NCI-H2081 (cell line): ENCODE measurements around the gene CTSD.

Source experiments
- DNase-seq, 2 experiments: peaks; one replicate each; lab custom pipeline; 2025; lab: John Stamatoyannopoulos, UW

The CTSD gene

DNA sequence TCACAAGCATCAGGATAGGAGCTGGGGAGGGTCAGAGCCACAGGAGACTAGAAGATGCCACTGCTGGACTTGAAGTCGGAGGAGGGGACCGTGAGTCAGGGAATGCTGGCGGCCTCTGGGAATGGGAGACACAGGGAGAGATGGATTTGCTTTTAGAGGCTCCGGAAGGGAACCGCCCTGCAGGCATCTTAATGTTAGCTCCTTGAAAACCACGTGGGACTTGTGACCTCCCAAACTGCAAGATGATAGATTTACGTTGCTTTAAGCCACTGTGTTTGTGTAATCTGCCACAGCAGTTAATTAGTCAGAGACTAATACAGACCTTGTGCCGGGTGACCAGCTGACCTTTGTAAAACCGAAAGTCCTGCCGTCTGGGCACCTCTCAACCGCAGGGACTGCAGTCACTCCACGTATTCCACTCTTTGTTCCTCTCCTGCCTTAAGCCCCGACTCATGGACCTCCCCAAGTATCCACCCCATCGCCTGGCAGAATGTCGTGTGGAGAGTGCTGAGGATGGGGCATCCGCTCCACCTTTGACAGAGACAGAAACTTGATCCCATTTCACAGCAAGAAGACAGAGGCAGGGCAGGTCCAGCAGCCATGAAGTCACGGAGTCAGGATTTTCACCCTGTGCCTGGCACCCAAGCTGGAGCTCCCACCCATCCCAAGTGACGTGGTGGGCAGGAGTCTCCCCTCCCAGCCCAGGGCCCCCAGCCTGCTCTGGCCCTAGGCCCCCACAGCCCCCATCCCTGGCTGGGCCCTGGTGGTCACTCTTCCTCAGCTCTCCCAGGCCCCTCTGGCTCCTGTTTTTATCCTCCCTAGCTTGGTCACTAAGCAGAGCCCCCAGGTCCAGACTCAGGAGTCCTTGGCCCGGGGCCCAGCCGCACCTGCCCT is 19.4 kb upstream of the CTSD start:
- DNase-seq = no peak

DNA sequence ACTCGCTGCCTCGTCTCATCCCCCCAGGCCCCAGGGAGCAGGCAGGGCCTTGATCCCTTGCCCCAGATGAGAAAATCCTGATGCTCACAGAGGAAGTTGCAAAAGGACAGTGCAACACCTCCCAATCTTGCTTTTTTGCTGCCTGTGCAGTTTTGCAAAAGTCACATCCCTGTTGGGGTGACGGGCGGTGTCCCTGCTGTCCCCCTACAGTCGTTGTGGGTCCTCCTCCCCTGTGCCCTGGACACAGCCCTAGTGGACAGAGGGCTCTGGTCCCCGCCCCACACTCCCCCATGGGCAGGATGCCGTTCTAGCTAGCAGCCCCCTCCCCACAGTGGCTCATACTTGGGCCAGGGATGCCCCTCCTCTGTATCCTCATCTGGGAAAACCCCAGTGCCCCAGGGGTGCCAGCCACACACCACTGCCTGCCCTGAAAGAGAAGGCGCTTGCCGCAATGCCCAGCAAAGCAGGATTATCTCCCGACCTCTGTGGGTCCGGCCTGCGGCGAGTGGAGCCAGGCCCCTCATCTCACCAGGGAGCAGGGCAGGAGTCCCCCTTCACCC is 18.4 kb upstream of the CTSD start:
- DNase-seq = no peak

DNA sequence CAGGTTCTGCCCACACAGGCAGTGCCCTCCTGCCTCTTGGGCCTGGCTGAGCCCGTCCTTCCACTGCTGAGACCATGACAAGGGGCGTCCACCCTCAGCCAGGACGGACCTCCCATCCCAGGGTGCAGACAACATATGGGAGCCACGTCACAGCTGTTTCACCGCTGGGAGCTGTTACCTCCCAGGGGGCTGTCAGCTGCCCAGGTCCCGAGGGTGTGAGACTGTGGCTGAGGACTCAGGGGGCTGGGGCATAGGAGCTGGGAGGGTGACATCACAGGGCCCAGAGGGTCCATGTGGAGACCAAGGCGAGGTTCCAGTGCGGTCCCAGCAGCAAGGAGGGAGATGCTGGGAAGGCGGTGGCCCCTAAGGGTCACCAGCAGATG is 17.9 kb upstream of the CTSD start:
- no peak for DNase-seq

DNA sequence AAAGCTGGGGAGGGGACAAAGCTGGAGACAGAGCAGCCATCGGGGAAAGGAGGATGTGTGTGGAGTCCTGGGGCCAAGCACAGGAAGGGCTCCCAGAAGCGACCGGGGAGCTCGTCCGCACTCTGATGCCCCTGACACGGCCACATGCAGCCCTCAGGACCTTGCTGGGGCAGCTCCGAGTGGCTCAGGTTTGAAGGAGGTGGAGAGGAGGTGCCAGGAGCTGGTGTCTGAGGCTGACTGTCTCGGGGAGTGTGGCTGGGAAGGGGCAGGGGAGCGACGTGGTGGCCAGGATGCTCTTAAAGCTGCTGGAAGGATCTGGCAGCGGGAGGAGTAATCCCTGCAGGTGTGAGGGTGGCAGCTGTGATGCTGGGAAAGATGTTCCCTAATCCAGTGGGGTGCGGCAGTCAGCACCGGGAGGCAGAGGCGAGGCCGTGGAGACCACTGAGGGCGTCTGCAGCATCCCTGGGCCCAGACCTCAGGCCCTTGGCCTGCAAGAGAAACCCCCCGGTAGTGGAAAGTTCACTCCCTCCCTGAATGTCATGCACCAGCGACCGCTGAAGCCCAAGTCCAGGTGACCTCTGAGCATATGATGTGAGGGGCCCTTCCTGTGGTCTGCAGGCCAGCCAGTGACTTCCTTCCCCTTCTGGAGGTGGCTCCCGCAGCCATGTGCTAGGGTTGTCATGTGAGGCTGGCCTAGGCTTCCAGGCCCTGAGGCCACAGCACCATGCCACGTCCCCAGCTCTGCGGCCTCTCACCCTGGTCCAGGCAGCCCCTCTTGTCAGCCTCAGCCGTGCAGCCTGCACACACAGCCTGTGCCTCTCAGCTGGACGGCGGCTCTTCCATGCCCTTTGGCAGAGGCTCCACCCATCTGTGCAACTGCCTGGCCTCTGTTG is 17.2 kb upstream of the CTSD start:
- no peak for DNase-seq

DNA sequence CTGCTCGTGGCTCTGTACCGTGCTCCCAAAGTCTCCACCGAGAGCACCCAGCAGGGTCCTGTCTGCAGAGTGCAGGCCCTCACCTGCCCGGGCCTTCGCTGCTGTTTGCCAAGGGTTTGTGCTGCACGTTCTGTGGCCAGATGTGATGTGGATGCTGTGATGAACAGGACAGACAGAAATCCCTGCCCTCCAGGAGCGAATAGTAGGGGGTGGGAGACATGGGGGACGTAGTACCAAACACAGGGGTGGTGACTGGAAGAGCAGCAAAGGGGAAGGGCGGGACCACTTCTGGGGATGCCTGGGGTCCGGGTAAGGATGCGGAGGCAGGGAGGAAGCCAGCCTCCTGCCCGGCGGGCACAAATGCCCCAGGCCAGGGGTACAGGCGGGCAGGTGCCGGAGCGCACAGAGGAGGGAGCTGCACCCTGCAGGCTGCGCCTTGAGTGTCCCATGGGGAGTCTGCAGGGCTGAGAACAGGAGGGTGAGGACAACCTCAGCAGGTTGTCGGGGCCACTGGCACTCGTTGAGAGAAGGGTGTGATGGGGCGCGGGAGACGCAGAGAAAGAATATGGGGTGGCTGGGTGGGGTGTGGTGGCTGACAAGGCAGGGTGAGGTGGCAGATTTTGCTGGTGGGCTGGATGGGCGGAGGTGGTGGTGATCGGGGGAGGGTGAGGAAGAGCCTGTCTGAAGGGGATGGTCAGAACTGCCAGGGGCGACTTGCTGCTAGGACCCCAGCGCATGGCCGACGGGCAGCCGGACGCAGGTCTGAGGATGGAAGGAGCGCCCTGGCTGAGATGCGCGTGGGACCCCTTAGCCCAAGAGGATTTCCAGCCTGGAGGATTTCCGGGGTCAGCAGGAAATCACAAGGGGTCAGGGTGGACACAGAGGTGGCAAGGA is 16.3 kb upstream of the CTSD start:
- no peak for DNase-seq

DNA sequence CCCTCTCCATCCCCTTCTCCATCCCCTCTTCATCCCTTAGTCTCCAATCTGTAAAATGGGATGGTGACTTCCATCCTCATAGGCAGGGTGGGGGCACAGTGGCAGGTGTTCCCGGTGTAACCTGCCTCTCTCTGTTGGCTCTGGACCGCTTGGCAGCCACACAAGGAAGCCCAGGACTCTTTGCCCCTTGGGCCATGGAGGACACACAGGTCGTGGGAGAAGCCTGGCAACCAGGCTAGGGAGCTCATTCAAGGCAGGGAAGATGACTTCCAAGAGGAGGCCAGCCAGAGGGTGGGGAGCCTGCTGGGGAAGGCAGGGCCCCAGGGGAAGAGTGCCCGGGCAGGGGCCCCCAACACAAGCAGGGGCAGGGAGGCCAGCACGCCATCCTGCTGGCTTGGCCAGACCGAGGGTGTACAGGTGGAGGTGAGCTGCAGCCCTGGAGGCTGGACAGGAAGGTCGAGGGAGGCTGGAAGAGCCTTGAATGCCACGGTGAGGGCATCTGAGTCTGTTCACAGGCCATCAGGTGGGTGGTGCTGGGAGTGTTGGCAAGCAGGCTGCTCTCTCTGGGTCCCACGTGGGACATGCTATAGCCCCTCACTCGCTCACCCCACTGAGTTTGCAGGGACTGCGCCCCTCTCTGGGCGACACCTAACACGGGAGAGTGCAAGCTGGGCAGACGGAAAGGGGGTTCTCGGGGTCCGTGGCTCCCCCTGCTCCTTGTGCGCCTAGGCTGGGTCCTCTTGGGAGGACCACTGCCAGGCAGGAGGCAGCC is 15.5 kb upstream of the CTSD start:
- no peak for DNase-seq

DNA sequence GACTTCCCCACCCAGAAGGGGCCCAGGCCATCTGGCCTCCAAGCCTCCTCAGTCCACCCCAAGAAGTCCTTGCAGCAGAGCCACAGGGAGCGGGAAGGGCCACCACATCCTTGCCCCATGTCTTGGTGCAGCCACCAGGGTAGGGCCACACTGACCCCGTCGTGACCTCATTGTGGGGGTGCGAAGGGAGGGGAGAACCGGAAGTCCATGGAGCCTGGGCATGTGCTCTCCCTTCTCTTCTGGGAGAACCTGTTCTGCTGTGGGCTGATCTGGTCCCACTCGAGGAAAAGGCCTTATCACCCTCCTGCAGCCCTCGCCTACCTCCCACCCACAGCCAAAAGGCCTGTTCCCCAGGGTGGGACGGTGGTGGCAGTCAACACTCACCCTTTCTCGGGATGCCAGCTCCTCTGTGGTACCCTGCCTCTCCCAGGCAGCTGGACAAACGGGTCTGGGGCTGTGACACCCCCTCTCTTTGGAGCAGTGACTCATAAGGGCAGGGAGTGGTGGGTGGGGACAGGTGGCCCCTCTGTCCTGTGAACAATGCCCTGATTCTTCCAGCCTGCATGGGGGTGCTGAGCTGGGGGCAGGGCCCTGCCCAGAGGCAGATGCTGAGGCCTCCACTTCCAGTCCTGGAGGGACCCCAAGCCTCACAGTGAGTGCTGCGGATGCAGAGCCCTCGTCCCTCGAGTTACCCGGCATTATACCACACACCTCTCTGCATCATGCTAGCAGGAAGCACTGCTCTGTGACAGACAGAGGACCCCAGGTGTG is 14.6 kb upstream of the CTSD start:
- no peak for DNase-seq

DNA sequence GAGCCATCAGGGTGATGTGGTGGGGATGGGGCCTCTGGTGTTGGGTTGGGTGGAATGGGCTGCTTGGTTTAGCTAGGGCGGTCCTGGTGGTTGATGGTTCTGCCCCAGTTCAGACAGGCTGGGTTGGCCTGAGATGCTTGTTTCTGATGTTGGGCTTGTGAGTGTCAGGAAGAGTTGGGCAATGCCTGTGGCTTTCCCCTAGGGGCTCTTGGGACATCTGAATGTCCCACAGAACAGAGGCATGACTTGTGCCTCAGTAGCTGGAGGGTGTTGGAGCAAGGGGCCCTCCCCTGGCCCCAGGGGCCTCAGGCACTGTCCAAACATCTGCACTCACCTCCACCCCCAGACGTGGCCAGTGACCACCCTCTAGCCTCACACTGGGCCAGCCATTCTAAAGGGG is 14.0 kb upstream of the CTSD start:
- no peak for DNase-seq

DNA sequence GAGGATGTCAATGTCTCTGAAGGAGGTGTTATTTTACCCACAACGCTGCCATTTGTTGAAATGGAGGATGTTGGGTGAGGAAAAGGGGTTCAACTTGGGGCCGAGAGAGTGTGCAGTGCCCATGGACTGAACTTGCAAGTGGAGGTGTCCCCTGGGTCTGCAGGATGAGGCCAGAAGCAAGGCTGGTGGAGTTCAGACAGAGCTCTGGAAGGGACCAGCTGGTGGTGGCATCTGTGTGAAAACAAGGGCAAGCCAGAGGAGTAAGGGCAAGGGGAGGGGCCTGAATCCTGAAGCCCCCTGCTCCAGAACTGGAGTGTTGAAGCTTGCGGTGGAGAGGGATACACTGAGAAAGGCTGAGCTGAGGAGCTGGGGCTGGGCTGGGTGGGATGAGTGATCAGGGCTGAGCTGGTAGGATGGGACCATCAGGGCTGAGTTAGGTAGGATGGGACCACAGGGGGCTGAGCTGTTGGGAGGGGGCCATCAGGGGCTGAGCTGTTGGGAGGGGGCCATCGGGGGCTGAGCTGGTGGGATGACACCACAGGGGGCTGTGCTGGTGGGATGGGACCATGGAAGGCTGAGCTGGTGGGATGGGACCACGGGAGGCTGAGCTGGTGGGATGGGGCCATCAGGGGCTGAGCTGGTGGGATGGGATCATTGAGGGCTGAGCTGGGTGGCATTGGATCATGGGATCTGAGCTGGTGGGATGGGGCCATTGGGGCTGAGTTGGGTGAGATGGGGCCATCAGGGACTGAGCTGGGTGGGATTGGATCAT is 13.4 kb upstream of the CTSD start:
- DNase-seq = no peak

DNA sequence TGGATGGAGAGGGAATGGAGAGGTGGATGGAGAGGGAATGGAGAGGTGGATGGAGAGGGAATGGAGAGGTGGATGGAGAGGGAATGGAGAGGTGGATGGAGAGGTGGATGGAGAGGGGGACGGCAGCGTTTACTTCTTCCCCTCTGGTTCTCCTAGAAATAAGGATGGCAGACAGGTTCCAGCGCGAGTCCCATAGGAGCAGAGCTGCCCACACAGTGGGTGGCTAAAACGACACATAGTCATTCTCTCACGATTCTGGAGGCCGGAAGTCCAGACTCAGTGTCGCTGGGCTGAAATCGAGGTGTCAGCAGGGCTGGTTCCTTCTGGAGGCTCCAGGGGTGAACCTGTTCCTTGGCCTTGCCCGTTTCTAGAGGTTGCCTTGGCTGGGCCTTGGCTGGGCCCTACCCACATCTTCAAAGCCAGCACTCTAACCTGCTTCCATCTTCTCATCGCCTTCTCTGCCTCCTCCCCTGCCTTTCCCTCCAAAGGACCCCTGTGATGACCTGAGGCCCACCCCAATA is 12.7 kb upstream of the CTSD start:
- DNase-seq = no peak

DNA sequence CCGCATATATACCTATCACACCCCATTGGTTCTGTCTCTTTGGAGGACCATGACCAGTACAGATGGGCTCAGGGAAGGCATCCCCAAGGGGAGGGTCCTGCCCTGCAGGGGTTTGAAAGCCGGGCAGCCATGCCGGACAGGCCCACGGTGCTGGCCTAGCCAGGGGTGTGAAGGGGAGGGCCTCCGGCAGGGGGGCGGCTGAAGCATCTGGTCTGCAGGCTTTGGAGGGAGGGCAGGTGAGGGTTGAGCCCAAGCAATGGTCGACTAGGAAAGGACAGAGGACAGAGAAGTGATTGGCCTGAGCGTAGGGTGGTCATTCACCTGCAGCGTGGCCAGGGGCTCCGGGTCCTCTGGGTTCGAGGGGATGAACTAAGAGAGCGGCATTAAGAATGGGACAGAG is 11.2 kb upstream of the CTSD start:
- no peak for DNase-seq

DNA sequence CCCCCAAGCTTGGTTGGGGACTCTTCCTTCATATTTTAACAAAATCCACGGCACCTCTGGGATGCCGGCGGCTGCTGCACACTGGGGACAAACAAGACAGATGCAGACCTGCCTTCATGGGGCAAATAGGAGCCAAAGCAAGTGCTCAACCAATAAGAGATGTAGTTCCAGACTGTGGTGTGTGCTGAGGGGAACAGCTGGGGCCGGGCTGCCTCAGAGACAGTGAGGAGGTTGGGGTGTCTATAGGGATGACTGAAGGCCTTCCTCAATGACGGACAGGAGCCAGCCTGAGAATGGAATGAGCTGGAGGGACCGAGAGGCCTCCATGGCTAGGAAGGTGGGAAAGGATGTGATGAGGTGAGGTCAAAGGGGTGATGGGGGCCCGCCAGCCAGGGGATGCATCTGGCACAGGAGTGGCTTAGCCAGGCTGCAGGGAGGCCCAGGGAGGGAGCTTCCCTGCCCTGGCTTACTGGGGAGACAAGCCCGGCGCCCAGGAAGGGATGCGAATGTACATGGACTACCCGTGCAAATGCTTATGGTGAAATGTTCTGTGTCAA is 10.3 kb upstream of the CTSD start:
- DNase-seq = no peak

DNA sequence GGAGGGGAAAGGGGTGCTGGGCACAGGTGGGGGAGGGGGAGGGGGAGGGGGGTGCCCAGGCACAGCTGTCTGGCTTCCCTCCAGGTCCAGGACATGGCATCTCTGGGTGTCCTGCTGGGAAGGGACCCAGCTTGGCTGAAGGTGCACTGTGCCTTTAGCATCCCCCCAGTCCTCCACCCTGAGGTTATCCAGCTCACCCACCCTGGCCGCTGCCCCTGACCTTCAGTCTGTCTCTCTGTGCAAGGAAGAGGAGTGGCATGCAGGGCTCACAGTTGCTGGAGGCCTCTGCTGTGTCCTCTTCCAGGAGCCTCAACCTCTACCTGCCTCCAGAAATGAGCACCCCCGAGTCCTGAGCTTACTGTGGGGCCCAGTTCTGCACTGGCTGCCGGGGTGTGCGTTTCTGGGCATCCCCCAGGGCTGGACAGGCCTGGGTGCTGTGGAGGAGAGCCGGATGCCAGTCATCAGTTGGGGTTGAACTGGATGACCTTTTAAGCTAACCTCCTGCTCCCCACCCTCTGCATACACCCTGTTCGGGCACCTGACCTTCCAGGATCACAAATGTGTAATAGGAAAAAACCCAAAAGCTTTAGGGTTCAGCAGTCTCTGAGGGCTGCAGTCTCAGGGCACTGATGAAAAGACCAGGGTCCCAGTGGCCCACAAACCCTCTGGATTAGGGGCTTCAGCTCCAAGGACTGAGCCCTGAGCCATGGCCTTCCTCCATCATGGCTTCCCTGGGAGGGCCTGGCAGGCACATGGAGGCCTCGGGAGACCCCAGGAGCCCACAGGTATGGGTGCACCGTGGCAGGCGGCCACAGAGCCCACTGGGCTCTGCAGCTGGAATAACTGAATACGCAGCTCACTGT is 9.6 kb upstream of the CTSD start:
- no peak for DNase-seq

DNA sequence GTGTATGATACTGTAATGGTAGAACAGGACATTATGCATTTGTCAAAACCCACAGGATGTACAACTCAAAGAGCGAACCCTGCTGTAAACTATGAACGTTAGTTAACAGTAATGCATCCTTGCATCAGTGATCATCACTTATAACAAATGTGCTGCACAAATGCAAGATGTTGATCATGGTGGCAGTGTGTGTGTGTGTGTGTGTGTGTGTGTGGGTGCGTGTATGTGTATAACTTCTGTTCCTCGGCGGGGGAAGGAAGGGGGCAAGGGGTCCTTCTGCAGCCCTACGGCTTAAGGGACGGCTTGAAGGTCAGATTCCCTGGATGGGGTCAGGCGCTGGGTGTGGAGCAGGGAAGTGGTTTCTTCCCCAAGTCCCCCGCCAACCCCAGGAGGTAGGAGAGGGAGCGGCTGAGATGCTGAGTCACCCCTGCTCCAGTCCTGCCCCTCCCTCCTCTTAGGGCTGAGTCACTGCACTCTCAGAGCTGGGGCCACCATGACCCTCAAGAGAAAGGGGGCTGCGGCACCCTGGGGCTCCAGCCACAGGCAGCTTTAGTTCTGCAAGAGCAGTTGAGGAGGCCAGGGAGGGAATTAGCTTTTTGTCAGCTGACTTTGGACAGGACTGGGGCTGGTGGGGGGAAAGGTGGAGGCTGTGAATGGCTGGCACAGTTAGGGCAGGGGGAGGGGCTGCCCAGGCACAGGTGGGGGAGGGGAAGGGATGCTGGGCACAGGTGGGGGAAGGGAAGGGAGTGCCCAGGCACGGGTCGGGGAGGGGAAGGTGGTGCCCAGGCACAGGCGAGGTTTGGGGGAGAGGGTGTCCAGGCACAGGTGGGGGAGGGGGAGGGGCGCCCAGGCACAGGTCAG is 8.8 kb upstream of the CTSD start:
- DNase-seq = no peak

DNA sequence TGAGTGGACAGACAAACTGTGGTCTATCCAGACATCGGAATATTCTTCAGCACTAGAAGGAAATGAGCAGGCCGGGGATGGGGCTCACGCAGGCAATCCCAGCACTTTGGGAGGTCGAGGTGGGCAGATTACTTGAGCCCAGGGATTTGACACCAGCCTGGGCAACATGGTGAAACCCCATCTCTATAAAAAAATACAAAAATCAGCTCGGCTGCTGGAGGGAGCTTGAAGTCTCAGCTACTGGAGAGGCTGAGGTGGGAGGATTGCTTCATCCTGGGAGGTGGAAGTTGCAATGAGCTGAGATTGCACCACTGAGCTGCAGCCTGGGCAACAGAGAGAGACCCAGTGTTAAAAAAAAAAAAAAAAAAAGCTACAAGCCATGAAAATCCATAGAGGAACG is 8.0 kb upstream of the CTSD start:
- no peak for DNase-seq

DNA sequence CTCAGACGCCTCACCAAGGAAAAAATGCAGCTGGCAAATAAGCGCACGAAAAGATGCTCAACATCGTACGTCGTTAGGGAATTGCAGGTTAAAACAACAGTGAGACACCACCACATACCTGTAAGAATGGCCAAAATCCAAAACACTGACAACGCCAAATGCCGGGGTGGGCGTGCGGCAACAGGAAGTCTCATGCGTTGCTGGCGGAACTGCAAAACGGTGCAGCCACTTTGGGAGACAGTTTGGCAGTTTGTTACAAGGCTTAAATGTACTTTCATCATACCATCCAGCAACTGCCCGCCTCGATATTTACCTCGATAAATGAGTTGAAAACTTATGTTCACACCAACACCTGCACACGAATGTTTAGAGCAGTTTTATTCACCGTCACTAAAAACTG is 7.5 kb upstream of the CTSD start:
- no peak for DNase-seq

DNA sequence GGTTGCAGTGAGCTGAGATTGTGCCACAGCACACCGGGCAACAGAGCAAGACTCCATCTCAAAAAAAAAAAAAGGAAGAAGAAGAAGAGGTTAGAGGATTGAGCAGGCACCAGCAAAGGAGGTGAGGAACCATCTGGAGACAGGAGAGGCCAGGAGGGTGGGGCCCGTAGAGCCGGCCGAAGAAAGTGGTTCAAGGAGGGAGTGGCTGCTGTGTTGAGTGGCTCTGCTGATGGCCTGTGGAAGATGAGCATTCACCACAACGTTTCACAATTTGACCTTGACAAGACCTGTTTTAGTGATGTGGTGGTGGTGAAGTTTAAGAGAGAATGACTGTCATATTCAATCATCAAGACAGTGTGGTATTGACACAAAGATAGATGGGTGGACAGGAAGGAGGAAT is 6.8 kb upstream of the CTSD start:
- no peak for DNase-seq
